GM18858 (cell line): Measurements from ENCODE around the gene EFCAB10.
"Not testable (repeated sequence)": the region's sequence is repeated elsewhere in the genome, so short reads cannot be mapped to it uniquely, and the experiment has no call there.

Experiments used
- ATAC-seq: cut with Tn5 transposase; IDR thresholded peaks from one replicate; pipeline ENCODE4 v1.9.1; 2021; ENCODE audit not compliant: unreplicated experiment

The EFCAB10 gene

DNA sequence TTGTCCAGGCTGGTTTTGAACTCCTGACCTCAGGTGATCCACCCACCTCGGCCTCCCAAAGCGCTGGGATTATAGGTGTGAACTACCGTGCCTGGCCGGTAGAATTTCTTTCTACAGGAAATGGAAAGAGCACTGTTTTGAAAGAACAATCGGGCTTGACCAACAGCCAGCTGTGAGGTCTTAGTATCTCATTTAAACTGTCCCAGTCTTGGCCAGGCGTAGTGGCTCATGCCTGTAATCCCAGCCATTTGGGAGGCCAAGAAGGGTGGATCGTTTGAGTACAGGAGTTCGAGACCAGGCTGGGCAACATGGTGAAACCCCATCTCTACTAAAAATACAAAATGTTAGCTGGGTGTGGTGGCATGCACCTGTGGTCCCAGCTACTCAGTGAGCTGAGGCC is 17.8 kb upstream of the EFCAB10 start:
- ATAC-seq: not testable (repeated sequence)

DNA sequence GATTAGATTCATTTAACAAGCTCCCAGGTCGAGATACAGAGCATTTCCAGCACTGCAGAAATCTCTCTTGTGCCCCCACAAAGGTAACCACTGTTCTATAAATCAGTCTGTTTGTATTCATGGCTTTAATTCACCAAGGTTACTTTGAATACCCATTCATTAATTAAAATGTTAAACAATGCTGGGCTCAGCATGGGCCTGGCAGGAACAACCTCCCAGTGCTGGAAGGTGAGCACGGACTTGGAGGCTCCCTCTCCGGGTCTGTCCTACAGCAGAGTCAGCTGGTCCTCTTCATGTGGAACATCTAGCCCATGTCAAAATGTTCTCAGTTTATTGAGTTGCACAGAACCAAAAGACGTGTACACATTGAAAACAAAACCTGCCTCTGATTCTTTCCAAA is 15.6 kb upstream of the EFCAB10 start:
- ATAC-seq: no peak

DNA sequence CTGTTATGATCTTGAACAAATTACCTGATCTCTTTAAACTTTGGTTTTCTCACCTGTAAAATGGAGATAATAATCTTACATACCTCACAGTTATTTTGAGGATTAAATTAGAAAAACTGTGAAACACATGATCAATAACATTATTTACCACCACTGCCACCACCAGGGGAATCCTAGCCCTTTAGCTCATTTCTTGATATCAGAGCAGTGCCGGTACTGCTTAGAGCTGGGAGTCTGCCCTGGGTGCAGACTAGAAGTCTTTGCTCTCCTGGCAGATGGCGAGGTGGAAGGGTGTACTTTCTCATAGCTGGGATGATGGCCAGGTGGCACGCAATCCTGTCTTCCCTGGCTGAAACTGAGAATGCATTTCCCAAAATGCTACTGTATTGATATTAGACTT is 12.7 kb upstream of the EFCAB10 start:
- no peak for ATAC-seq

DNA sequence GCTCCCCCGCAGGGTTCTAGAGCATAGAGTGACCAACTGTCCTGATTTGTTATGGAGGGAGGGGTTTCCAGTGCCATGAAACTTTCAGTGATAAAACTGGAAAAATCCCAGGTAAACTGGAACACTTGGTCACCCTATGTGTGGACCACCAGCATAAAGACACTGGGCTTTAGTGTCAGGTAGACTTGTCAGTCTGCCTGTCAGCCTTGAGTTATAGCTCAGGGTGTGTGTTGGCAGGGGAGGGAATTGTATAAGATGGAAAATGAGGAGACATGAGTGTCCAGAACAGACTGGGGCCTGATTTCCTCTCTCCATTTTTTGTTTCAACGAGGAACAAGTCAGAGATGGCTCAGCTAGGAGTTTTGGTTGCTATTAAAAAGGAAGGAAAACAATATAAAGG is 10.2 kb upstream of the EFCAB10 start:
- ATAC-seq: no peak

DNA sequence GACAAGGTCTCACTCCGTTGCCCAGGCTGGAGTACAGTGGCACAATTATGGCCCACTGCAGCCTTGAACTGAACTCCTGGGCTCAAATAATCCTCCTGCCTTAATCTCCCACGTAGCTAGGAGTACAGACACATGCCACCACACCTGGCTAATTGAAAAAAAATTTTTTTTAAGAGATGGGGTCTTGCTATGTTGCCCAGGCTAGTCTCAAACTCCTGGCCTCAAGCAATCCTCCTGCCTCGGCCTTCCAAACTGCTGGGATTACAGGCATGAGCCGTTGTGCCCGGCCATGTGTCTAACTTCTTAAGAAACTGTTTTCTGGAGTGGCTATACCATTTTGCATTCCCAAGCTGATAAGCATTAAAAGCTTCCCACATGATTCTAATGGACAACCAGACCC is 9.5 kb upstream of the EFCAB10 start:
- no peak for ATAC-seq

DNA sequence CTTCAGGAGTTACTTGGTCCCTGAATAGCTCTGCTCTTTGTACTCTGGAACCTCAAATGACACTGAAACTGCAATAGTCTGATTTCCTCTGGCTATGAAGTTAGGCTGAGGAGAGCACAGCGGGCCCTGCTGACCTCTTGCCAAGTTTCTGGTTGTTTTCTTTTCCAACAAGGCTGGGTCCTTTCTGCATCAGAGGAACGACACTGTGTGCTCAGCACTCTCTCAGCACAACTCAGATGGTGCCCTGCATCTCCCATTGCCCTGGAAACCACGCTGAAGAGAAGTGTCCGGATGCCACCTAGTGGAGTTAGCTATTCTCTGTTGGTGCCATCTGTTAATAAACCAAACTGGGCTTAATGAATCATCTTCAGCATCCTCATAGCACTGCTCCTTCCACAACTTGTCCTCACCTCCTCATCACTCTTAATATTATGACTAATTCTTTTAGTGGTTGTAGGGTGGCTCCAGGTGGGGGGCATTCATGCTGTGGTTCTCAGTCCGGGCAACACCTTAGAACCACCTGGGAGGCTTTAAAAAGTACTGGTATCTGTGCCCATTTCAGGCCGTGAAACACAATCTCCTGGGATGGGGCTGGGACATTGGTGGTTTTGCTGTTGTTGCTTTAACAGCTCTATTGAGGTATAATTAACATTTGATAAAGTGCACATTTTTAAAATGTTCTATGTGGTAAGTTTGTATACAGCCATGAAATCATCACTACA is 8.2 kb upstream of the EFCAB10 start:
- ATAC-seq: peak; percentile 85

DNA sequence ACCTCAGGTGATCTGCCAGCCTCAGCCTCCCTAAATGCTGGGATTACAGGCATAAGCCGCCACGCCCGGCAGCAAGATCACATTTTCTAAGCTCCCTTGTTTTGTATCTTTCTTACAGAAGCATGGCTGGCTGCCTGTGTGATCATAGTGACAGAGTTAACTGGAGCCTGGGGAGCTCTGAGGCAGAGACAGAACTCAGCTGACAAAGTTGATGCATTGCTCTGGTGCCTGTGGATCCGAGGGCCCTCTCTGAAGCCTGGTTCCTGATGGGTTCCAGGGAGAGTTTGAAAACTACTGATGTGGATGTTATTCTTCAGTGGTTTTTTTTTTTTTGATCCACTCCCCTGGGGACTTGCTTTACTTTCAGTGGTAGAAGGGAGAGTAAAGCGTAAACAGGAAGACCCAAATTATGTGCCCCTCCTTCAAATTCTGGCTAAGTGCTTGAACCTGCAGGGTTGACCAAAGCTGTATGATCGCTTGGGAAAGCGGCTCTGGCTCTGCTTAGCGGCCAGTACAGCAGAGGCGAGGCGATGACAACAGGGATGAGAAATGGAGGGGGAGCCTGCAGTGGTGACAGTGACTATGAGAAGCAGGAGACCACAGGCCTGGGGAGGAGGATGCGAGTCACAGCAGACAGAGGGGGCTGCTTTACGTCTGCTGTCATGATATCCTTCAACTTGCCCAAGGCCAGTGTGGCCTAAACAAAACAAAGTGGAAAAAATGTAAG is 6.8 kb upstream of the EFCAB10 start:
- ATAC-seq: no peak

DNA sequence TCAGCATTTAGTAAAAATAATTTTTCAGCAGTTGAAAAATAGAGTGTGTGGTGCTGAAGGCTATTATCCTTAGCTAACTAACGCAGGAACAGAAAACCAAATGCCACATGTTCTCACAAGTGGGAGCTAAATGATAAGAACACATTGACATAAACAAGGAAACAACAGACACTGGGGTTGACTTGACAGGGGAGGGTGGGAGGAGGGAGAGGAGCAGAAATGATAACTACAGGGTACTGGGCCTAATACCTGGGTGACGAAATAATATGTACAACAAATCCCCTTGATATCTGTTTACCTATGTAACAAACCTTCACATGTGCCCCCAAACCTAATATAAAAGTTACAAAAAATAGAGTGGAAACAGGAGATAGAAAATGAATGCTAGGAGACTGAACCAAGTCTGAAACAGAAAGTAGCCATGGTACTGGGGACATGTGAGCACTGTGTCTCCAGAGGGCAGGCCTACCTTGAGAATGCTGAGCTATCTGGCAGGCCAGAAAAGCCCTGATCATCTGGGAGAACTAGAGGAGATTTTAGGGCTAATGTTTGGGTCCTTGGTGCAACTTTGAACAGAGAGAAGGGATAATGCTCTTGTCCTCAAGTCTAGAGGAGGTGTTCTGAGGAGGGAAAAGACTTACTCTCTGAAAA is 4.7 kb upstream of the EFCAB10 start:
- ATAC-seq: no peak

DNA sequence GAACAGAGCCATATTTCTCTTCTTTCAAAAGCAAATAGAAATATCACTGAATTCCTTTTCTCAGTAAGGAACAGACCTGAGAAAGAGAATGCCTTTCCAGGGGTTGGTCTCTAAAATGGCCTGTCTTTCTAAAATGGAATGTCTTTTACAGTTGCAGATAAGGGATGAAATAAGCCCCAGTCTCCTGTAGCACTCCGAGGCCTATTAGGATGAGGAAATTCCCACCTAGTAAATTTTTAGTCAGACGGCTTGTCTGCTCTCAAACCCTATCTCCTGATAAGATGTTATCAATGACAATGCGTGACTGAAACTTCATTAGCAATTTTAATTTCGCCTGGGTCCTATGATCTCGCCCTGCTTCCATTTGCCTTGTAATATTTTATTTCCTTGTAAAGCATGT is 2.9 kb upstream of the EFCAB10 start:
- no peak for ATAC-seq

DNA sequence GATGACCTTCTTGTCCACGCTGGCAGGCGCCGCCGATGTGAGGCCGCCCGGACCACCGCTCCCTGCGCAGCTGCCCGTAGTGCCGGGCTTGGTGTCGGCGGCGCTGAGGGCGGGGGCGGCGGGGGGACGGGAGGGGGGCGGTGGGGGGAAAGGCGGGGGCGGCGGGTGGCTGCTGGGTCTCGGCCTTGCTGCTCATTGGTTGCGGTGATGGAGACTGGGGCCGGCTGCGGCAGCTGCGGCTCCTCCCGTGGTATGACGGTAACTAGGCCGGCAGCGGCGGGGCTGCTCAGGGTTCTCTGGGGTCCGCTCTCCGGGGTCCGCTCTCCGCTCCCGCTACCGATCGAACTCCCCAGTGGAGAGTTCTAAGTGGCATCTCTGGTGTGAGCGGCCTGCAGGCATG is 1.8 kb upstream of the EFCAB10 start:
- no peak for ATAC-seq

DNA sequence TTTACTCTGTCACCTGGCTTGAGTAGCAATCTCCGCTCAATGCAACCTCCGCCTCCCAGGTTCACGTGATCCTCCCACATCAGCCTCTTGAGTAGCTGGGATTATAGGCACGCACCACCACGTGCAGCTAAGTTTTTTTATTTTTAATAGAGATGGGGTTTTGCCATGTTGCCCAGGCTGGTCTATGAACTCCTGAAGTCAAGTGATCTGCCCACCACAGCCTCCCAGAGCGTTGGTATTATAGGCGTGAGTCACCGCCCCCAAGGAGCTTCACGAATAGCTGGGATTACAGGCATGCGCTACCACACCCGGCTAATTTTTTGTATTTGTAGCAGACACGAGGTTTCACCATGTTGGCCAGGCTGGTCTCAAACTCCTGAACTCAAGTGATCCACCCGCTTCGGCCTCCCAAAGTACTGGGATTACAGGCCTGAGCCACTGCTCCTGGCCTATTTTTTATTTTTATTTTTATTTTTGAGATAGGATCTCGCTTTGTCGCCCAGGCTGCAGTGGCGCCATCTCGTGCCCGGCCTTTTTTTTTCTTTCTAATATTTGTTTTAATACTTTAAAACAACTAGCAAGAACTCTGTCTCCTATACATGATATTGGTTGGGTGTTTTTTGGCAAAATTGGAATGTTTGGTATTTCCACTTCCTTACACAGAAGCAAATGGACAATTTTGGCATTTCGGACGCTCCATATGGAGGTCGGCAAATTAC is 1.1 kb downstream of the EFCAB10 start:
- no peak for ATAC-seq

DNA sequence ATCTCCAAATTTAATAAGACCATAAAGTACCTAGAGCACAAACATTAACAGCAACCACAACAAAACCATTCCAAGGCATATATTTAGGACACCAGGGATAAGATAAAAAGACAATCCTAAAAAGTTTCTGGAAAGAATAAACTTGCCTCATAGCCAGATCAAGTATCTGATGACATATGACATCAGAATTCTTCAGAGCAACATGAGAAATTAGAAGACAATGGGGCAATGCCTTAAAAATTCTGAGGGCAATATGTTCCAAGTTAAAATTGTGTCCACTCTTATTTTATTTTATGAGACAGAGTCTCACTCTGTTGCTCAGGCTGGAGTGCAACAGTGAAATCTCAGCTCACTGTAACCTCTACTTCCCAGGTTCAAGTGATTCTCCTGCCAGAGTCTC is 2.8 kb downstream of the EFCAB10 start:
- no peak for ATAC-seq

DNA sequence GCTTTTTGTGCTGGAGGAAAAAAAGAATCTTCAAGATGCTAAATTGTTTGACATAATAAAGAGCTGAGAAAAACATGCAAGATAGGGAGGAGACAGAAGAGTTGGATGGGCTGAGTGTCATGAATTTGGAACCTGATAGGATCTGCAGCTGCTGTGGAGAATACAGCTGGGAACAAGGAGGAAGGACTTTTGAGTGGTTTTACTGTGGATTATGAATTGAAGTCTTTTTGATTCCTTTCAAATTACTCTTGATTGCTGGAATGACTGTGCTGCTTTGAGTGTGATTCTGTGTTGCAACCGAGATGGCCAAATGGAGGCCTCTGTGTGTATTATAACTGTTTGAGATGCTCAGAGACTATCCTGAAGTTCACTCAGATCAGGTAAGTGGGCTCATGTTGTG is 4.0 kb downstream of the EFCAB10 start:
- ATAC-seq: no peak

DNA sequence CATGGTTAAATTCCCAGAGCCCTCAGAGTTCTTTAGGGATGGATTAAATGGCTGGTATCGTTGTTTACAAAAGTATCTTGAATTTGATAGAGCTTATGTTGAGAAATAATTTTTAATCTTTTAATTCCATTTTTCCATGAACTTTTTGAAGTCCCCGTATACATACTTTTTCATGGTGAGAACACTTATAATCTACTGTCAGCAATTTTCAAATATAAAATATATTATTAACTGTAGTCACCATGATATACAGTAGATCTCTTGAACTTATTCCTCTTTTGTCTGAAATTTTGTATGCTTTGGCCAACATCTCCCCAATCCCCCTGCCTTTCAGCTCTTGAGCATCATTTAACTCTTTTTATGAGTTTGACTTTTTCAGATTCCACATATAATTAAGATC is 9.4 kb downstream of the EFCAB10 start:
- ATAC-seq: no peak

DNA sequence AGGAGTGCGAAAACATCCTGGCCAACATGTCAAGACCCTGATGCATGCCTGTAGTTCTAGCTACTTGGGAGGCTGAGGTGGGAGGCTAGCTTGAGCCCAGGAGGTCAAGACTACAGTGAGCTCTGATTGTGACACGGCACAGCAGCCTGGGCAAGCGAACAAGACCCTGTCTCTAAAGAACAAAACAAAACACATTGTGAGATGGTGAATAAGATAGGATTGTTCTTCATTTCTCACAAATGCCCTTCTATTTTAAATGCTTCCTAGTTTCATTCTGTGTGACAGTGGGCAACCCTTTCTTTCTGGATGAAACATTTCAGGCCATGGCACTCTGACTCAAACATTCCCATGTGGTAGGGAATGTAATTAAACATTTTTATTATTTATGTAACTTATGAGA is 13.5 kb downstream of the EFCAB10 start:
- ATAC-seq: no peak

DNA sequence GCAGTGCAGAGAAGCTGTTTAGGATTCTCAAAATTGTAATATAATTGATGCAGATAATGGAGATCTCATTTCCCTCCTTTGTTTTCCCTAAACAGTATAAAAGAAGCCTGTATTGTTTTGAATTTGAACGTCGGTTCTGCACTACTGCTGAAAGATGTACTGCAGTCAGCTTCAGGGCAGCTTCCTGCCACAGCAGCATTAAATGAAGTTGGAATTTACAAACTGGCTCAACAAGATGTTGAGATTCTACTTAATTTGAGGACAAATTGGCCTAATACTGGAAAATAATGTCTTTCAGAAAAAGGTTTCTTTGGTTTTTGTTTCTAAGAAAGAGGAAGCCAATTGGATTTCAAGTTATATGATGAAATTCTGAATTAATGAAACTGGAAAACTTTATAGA is 14.3 kb downstream of the EFCAB10 start:
- ATAC-seq: no peak

DNA sequence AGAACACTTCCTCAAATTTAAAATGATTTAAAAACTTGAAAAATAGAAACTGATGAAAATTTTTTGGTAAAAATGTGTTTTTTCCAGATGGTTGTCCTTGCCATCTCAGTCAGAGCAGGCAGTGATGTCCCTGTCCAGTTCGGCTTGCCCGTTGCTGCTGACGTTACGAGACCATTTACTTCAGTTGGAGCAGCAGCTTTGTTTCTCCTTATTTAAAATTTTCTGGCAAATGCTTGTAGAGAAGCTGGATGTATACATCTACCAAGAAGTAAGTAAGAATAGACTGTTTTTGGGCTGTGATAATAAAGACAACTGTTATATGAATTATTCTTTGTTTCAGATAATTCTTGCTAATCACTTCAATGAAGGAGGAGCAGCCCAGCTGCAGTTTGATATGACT is 16.1 kb downstream of the EFCAB10 start:
- ATAC-seq: no peak

DNA sequence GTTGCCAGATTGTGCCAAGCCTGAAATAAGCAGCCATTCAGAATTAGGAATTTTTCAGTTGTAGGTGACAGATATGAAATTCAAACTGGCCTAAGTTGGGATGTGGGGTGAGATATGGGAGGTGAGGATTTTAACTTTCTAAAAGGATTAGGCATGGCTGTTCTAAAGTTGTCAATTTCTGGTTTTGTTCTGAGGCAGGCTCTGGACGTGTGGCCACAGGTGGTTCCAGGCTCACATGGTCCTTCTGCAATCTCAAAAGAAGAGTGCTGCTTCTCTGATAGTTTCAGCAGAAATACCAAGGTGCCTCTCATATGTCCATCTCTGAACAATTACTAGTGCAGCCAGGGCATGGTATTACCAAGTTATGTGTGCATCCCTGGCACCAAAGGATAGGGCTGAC is 21.4 kb downstream of the EFCAB10 start:
- ATAC-seq: no peak

DNA sequence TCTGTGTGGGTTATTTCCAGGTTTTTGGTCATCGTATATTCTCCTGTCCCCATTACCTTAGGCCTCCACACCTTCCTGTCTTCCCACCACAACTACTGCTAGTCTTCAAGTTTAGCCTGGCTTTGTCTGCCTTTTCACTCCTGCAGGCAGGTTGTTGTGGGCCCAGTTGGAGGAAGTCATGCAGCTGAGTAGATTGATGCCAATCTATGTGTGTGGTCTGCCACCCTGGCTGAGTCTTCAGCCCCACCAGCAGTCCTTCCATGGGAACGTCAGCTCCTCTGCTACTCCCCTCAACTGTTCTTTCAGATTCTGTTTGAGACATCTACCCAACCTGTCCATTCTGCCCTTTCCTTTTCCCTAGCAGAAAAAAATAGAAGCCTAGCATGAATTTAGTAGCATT is 43.0 kb downstream of the EFCAB10 start:
- no peak for ATAC-seq

DNA sequence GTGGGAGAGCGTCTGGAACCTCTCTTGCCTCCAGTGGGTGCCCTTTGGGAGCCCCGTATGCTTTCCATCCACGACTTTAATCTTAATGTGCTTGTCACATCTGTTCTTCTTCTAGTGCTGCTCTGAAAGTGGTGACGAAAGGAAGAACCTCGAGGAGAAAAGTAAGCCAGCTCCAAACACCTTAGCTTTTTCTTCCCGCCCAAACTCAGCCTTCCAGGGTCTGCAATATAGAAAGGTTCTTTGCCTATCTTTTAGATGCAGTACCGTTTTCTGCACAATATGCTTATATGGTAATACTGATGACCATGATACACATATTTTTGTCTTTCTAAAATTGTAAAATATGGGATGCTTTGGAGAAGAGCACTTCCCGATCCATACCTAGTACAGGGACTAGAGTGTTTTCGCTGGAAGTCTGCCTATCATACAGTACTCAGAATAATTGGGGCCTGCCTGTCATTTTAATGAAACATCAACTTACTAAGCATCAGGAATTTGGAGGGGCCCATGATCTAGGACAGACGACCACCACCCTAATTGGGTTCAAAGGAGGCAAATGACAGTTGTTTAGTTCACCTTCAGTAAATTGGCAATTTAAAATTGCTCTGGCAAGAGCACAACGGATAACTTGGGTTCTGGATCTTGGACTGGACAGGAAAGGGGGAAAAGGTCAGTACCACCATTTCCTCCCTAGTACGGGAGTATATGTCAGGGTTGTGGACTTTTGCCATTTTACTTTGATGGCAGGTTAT is 48.4 kb downstream of the EFCAB10 start:
- ATAC-seq: no peak
